ENCODE results near the gene BOC.

Gene BOC

DNA sequence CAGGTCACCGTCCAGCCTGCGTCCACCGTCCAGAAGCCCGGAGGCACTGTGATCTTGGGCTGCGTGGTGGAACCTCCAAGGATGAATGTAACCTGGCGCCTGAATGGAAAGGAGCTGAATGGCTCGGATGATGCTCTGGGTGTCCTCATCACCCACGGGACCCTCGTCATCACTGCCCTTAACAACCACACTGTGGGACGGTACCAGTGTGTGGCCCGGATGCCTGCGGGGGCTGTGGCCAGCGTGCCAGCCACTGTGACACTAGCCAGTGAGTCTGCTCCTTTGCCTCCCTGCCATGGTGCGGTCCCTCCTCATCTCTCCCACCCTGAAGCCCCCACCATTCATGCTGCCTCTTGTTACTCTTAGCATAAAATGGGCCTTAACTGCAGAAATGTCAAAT lies 39.2 kb downstream of the BOC start:
- no peak for DNase-seq

DNA sequence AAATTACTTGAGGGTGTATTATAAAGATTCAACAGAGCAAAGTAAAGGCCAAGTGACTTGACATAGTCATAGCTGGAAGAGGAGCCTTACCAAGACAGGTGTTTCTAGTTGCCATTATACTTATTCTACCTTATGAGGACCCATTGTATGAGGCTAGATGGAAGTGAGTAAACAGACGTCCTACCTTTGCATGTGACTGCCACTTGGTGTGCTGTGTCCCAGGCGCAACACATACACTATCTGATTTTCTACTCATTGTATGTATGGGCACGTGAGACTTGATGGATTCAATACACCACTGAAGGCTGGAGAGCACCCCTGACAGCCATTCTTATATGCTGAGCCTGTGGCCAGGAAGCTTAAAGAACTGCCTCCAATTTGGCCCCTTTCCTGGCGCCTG lies 40.5 kb downstream of the BOC start:
- DNase-seq: no peak

DNA sequence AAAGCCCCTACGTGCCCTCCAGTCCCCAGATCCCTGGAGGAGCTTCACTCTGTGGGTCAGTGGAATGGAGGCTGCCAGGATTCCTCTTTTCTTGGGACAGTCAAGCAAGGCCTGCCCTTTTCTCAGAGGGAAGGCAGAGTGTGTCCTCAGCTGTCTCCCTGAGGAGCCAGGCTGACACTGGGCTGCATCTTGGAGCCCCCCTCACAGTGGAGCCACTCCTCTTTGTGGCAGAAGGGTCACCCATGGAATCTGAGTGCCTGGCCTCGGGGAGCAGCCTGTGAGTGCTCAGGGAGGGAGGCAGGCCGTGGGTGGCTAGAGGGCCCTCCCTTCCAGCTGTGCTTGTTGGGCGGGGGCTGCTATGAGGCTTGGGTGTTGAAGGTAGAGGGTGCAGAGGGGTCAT lies 41.2 kb downstream of the BOC start:
- DNase-seq: no peak

DNA sequence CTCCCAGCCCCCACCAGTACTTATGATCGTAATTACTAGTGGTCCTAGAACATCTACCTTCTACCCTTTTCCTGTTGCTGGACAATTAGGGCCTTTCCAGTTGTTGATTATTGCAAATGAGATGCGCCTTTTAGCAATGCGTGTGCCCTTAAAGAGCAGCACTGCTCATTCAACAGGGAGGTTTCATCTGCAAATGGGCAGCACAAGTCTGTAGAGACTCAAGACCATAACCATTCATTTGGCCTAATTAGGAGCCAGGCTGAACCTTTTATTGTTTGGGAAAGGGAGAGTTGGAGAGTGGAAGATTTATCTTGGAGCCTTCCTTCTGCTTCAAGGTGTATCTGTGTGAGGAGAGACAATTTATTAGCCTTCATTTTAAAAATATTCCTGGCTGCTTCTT lies 42.3 kb downstream of the BOC start:
- DNase-seq: no peak

DNA sequence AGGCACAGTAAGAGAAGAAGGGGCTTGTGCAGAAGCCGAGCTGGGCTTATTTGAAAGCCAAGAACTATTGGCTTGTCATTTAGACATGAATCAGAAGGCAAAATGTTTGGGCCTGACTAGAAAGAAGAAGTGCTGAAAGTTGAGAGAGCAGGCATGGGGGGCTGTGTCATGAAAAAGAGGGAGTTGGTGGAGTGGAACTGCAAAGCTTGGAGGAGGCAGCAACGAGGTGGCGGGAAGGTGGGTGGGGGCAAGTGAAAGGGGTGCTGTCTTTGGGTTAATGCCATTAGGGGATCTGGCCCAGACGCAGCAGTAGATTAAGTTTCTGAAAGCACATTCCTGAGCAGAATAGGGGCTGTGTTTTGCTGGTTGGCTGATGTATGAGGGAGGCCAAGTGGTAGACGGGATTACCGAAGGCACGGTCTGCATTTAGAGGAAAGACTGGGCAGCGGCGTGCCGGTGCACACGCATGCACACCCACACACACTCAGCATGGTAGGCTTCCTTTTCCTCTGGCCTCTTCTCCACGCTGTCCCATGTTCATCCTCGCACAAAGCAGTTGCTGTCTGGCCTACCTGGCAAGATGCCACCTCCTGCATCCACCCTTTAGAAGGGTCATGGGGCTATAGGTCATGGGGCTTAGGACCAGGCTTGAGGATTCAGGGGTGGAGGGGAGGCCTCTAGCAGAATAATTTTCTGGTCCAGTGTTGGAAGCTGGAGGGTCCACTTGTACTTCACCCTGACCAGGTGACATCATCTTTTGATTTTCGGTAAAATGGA lies 43.0 kb downstream of the BOC start:
- DNase-seq: no peak

DNA sequence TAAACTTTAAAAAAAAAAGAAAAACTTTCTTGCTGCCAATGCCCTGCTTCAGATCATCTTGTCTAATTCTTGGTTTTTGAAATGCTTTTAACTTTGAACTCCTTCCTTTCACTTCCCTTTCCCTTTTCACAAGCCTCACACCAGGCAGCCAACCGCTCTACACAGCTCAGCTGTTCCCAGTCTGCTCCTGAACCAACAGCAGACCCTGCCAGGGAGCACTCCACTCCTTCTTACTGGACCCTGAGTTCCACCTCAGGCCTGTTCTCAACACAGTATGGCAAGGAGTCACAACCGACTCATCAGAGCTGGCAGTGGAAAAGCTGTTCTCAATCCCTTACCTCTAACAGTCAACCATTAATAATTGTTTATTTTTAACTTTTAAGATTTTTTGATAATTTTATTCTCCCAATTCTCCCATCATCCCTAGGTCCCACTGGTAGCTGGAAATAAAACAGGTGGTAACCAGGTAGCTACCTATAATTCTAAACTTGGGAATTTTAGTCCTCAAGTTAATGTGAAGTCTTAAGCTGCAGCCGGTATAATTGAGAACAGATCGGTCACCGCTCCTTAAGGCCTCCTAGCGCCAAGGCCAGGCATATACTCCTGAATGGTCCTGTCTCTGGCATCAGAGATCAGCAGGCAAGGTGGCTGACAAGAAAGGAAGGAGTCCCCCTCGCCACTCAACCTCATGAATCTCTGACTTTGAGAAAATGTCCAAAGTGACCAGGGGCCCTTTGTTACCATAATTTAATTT lies 43.9 kb downstream of the BOC start:
- DNase-seq: no peak

DNA sequence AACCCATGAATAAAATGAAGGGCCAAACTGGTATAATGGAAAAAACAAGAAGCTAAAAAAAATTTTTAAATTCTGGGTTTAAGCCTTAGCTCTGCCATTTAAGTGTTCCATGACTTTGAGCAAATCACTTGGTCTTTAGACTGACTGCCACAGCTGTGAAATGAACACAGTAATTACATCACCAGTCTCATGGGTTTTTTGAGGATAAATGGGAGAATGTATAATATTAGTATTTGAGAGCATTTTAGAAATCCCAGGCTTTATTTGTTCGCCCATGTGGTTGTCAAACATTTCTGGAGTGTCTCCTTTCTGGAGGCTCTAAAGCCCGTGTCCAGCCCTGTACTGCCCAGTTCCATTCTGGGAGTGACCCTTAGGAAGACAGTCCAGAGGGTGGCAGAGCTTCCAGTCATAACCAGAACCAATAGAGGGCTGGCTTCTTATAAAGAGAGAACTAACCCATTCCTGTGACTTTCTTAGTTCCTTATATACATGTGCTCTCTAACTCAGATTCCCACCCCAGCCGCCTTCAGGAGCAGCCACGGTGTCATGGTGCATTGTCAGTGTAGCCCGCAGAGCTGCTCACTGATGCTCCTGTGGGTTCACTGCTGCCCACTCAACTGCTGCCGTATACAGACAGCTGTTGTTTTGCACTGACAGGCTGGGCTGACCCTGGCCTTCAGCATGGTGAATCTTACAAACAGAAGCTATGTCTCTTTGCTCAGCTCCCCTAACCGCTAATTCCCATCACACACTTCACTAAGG lies 44.7 kb downstream of the BOC start:
- no peak for DNase-seq

DNA sequence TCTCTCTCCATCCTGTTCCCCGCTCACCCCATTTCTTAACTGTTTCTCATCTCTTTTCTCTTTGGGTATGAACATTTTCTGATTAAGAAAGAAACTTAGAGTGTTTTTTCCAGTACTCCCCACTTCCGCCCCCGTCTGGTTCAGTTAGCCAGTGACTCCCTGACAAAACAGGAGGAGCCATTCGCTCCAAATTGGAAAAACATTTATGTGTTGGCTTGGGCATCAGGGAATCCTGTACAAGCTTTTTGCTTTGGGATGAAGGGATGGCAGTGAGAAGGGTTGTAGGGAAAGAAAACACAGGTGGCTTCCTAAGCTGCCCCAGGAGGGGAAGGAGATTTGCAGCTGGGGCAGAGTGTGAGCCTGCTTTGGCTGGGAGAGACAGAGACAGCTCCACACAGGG lies 47.0 kb downstream of the BOC start:
- no peak for DNase-seq

DNA sequence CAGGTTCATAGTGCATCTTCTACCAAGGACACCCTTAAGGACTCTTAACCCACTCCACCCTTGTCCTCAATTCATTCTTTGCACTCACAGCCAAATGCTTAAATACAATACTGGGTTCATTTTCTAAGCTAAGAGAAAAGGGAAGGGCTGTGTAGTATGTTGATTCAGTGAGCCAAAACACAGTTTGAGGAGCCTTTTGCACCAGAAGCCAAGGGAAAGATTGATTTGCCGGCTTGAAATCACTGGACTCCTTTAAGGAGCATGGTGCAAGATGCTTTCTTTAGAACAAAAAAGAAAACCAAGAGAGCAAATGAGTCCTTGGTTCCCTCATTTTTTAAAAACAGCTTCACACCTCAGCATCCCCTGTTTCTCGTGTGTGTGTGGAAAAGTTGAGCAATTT lies 47.8 kb downstream of the BOC start:
- DNase-seq: no peak

DNA sequence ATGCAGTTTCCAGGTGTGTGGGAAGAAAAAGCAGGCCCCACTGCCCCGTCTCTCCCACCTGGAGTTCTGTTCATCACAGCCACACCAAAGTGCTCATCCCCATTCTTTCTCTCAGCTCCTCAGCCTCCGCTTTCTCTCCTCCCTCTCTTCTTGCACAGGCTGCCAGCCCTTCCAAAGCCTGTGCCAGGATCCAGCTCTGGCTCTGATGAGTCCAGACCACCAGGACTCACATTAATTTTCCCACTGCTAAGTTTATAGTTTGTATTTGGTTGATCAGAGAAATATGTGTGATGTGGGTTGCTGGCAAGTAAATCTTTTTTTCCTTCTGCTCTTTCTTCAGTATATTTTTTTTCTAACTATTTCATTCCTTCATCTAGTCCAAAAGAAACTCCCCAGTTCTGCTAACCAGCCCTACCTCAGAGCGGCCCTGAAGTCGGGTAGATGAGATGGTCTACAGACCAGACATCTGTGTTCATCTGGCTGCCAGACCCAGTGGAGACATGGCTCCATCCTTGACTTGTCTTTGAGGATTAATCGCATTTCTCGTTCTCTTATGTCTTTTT lies 49.8 kb downstream of the BOC start:
- no peak for DNase-seq

DNA sequence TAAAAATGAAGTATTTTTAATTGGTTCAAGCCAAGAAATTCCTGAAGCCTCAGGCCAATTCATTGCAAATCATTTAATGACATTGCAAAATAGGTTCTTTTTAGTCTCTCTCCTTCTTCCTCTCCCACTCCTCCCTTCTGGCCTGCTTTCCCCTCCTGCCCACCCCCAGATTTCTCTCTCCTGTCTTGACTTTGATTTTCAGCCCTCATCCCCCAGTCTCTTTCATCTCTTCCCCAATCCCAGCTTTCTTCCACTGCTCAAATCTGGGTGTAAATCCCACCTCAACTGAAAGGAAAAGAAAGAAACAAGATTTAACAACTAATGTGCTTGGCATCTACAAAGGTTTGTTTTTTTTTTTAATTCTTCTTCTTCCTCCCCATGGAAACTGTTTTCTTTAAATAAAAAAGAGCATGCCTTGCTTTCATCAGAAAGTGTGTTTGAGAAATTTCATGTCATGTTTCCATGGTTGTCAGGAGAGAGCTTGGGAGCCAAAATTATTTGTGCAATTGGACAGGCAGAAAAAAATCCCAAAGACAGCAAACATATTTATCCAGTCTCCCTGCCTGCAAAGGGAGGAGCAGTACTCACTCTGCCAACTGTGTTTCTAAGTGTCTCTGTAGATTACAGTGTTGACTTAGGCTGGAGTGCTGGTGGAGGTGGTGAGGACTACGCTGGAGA lies 50.4 kb downstream of the BOC start:
- DNase-seq: no peak

DNA sequence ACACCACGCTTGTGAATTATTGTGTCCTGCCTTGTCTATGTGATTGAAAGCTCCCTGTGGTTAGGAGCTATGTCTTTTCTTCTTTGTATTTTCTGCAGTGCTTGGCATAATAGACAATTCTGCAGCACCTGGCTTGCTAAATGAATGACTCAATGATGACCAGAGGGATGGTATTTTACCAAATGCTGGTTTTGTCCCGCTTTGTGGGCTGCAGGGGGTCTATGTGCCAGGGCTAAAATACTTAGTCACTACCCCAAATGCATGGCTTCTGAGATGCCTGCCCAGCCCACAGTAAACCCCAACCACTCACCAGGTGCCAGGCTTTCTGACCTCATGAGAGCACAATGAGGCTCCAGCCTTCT lies 50.9 kb downstream of the BOC start:
- DNase-seq: no peak

DNA sequence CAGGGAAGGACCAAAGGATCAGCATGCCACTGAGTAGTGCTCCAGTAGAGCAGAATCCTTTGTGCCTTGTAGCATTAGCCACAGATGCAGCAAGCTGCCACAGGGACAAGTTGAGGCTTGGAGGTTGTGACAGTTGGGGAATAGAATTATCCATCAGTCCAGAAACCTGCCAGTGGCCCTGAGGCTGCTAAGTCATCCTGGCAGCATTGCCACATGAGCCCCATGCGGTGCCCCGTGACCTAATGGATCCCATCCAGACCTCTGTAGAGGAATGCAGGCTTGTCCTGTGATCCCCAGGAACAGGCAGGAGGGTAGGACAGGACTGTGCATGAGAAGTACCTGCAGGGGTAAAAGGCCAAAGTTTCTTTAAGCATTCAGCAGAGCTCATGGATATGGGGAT lies 51.7 kb downstream of the BOC start:
- DNase-seq: no peak

DNA sequence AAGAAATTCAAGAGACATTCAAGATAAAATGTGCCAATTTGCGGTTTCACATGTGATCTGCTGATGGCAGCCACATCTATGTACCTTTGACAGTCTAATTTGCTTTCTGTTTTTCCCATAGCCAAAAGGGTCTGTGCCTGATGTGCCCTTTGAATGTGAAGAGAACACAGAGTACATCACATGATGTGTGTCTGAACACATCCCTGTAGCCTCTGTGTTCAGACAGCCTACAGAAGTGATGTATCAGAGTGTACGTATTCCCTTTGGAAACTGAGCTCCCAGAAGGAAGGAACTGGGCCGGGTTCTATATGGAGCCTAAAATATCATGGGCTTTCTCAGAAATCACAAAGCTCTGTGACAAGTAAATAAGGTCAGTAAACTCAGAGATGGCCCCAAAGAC lies 52.4 kb downstream of the BOC start:
- DNase-seq: no peak

DNA sequence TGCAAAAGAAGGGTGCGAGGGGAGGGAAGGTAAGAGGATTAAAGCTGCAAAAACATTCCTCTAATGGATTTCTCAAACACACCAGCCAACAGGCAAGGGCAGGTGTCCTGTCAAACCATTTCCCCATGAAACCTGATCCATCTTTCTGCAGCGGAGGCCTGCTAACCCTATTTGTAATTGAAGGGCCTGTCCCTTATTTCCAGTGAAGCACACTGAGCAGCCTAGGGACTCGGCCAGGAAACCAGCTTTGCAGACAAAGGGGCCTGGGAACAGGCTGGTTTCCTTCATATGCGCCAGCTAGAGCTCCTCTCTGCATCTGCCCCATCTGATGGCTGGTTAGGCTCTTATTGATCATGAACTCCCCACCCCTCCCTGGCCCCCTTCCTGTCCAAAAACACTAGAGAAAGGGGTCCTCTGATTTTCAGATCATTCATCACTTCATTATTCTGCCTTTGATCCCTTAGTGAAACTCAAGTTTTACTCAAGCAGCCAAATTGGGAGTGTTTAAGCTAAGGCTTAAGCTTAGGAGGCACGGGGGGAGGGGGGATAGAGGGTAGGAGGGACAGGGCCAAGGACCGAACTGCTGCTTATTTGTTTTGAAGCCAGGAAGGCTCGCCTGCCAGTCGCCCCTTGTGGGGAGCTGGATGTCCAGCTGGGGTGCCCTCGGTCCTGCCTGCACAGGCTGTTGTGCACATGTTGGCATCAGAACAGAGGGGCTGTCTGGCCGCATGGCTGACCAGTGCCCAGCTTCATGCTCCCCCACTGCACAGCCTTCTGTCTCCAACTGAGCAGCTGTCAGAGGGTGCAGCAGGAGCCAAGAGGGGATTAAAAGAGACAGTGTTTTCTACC lies 53.1 kb downstream of the BOC start:
- no peak for DNase-seq

DNA sequence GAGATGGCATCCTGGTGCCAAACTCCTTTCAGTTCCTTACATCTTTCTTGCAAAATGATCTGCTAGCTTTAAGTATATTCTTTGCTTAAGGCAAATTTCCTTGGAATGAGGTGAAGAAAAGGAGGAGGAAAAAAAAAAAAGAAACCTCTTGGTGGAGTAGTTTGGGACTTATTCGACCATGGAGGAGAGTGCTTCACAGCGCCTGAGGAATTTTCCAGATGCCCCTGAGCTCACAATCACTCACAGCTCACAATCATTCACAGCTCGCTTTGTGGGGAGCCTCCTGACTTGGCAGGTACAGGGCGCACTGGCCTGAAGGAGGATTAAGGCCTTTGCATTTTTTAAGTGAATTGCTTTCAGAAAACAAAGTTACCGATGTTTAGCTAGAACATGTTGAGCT lies 53.9 kb downstream of the BOC start:
- DNase-seq: no peak

DNA sequence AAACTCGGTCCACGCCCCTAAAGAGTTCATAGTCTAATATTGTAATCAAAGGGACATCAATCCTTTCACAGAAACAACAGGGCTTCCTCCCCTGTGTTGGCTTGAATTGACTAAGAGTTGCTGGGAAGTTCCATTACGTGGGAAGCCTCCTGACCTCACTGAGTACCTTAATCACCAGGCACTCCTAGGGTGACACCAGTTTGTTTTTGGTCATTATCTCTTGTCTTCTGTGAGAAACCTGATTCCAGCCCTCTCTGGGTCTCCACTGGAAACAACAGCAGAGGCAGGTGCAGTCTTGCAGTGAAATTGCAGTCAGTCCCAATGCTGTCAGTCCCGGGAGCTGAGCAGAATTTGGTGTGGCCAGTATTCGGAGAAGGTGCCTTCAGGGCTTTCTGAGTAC lies 55.4 kb downstream of the BOC start:
- no peak for DNase-seq

DNA sequence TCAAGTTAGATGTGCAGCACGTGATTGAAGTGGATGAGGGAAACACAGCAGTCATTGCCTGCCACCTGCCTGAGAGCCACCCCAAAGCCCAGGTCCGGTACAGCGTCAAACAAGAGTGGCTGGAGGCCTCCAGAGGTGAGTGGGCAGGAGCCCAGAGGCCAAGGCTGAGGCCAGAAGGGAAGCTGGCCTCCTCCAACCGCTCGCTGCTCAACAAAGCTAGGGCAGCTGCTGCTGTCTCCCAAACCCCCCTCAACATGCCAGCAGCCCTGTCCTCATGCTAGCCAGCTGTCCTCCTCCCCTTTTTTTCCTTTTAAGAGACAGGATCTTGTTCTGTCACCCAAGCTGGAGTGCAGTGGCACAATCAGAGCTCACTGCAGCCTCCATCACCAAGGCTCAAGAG lies 57.0 kb downstream of the BOC start:
- no peak for DNase-seq

DNA sequence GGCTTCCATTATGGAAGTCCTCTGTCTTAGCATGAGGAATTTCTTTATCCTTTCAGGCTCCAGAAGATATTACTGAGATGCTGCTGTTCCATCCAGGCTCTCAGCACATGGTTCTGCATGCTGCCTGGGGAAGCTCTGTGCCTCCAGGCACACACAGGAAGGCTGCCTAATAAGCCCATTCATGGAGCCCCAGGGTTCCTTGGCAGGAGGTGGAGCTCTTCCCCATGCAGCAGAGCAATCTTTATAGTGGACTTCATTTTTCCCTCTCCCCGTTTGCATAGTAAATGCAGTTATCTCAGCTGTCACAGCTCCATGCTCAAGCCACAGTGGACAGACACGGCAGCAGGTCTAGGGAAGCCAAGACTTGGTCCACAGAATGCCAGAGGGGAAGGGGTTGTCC lies 57.6 kb downstream of the BOC start:
- DNase-seq: no peak

DNA sequence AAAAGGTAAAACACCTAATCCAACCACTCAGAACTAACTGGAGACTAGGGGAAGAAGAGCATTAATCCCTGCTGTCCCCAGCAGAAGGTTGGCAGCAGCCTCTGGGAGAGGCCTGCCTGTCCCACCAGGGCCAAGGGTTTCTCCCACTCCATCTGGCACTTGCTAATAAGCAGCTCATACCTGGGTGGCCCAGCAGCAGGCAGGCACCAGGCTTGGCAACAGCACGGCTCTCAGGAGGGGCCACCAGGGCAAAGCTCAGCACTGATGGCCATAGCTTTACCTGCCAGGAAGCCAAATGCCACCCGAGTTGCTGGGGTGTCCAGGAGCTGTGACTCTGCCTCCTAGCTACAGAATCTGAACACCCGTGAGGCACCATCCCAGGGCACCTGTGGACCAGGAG lies 58.3 kb downstream of the BOC start:
- no peak for DNase-seq

DNA sequence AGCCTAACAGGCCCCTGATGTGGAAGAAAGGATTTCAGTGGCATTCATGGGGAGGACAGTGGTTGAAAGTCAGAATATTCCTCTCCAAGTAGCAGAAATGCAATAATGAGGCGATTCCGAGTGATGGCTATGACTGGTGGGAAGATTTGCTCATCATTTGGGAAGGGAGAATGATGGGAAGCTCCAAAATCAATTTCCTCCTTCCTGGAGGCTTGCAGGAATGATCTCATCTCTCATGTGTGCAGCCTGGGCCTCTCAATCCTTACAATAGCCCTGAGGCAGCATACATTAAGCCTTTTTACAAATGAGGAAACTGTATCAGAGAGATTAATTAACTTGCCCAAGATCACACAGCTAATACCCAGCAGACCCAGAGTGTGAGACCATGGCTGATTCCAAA lies 58.7 kb downstream of the BOC start:
- DNase-seq: no peak

DNA sequence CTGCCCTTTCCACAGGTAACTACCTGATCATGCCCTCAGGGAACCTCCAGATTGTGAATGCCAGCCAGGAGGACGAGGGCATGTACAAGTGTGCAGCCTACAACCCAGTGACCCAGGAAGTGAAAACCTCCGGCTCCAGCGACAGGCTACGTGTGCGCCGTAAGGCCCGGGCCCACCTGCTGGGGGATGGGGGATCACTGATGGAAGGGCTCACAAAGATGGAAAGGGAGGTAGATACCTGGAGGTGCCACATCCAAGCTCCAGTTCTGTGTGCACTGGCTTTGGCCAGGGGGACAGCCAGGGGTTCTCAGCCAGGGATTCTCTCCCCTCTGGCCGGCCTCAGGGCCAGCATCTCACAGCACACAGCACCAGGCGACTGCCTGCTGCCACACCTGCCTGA lies 59.4 kb downstream of the BOC start:
- no peak for DNase-seq

Measured in activated CD4-positive, alpha-beta T cell treated with anti-CD3 and anti-CD28 coated beads for 48 hours (primary cell).